B cell (primary cell): ENCODE data around the gene GNAL. TPM values are rescaled to one million over a fixed set of nuclear protein-coding genes. Genes with fewer than 3 reads are reported as not detected.

Experiments
- ATAC-seq: fragments of 200-7000 bp; cut with Tn5 transposase; one replicate; pipeline ENCODE4 v1.10.0; 2021; ENCODE audit warnings: low read depth, mild to moderate bottlenecking, moderate number of reproducible peaks, moderate library complexity
- CTCF ChIA-PET: fragments of 350-600 bp; sonication (Branson Sonifier 250); formaldehyde crosslinking; loops from one replicate; lab custom pipeline; 2021; ENCODE audit warnings: antibody characterized with exemption, inconsistent platforms; lab: Charles Lee
- POLR2A ChIA-PET: fragments of 350-600 bp; sonication (Branson Sonifier 250); formaldehyde crosslinking; loops from one replicate; lab custom pipeline; 2021; ENCODE audit warnings: antibody characterized with exemption; lab: Charles Lee
- DNase-seq: peaks from one replicate; pipeline ENCODE4 v3.0.0; 2013
- H2AFZ ChIP-seq: 2 replicates; pipeline ENCODE4 v1.6.1; 2012; ENCODE audit warnings: mild to moderate bottlenecking, low read depth, low read length; ENCODE audit not compliant: insufficient read depth, poor library complexity, severe bottlenecking
- H3K27ac ChIP-seq, 2 donors: 1 replicate in 1 of 2; 2 replicates in 1 of 2; pipeline ENCODE4 v1.5.1; 2012 to 2013; ENCODE audit warnings: low read length in 2 of 2, mild to moderate bottlenecking in 2 of 2, moderate library complexity in 1 of 2
- H3K27me3 ChIP-seq, 4 experiments: fragments of 200-600 bp in 1 of 4; sonication (generic) in 1 of 4; replicated peaks in 1 of 4; 1 replicate in 2 of 4; 2 replicates in 2 of 4; pipeline versions ENCODE4 v1.6.1 to v1.7.0; 2013 to 2016; ENCODE audit warnings: low read length in 3 of 4, mild to moderate bottlenecking in 2 of 4, mixed read lengths in 1 of 4, moderate library complexity in 1 of 4; ENCODE audit not compliant: insufficient read depth in 4 of 4, control insufficient read depth in 3 of 4; ENCODE audit errors: control extremely low read depth in 1 of 4
- H3K36me3 ChIP-seq, 2 experiments: replicated peaks in 1 of 2; 1 replicate in 1 of 2; 2 replicates in 1 of 2; pipeline versions ENCODE4 v1.6.1 to v1.7.1; 2013; ENCODE audit warnings: low read length in 1 of 2; ENCODE audit not compliant: insufficient read depth in 2 of 2, control insufficient read depth in 1 of 2; ENCODE audit errors: control extremely low read depth in 1 of 2, extremely low read depth in 1 of 2
- H3K4me1 ChIP-seq, 2 donors: fragments of 200-600 bp in 1 of 2; sonication (generic) in 1 of 2; 1 replicate in 1 of 2; 2 replicates in 1 of 2; pipeline versions ENCODE4 v1.5.1 to v1.6.1; 2013 to 2017; ENCODE audit warnings: low read length in 2 of 2; ENCODE audit not compliant: control insufficient read depth in 2 of 2, insufficient read depth in 2 of 2
- H3K4me2 ChIP-seq: replicated peaks from 2 replicates; pipeline ENCODE3; 2012; ENCODE audit warnings: mild to moderate bottlenecking, low read depth, low read length; ENCODE audit not compliant: poor library complexity, severe bottlenecking
- H3K4me3 ChIP-seq, 5 experiments: fragments of 200-600 bp in 1 of 5; sonication (generic) in 1 of 5; 1 replicate in 3 of 5; 2 replicates in 2 of 5; pipeline versions ENCODE4 v1.5.1 to v1.7.0; 2011 to 2016; ENCODE audit warnings: low read length in 4 of 5, mild to moderate bottlenecking in 4 of 5, low read depth in 2 of 5, control low read depth in 1 of 5, moderate library complexity in 1 of 5; ENCODE audit not compliant: insufficient read depth in 1 of 5; ENCODE audit errors: control extremely low read depth in 1 of 5, extremely low read depth in 1 of 5
- H3K79me2 ChIP-seq: fragments of 200-600 bp; sonication (generic); one replicate; pipeline ENCODE4 v1.6.0; 2016; ENCODE audit warnings: low read length; ENCODE audit not compliant: control insufficient read depth, insufficient read depth
- H3K9ac ChIP-seq: fragments of 200-600 bp; sonication (generic); 2 replicates; pipeline ENCODE4 v1.6.1; 2017; ENCODE audit warnings: mild to moderate bottlenecking, low read length, moderate library complexity
- H3K9me3 ChIP-seq, 3 donors: one replicate each; pipeline versions ENCODE4 v1.6.1 to v1.7.1; 2013; ENCODE audit warnings: low read length in 2 of 3; ENCODE audit not compliant: control insufficient read depth in 2 of 3, insufficient read depth in 1 of 3; ENCODE audit errors: control extremely low read depth in 1 of 3
- H4K20me1 ChIP-seq: 2 replicates; pipeline ENCODE4 v1.6.0; 2012; ENCODE audit warnings: mild to moderate bottlenecking, low read length; ENCODE audit not compliant: insufficient read depth, control insufficient read depth, poor library complexity, severe bottlenecking
- H3K27ac Mint-ChIP-seq: one replicate; pipeline ENCODE4 v1.8.0; 2021; ENCODE audit warnings: mixed read lengths
- H3K27me3 Mint-ChIP-seq: one replicate; pipeline ENCODE4 v1.8.0; 2021; ENCODE audit warnings: mixed read lengths
- H3K4me1 Mint-ChIP-seq: one replicate; pipeline ENCODE4 v1.8.0; 2021; ENCODE audit warnings: mixed read lengths
- H3K4me3 Mint-ChIP-seq: one replicate; pipeline ENCODE4 v1.8.0; 2021; ENCODE audit warnings: mixed read lengths
- H3K9me3 Mint-ChIP-seq: one replicate; pipeline ENCODE4 v1.8.0; 2022; ENCODE audit warnings: mixed read lengths; ENCODE audit not compliant: insufficient read depth
- CTCF ChIP-seq: fragments of 200-600 bp; IDR thresholded peaks from one replicate; pipeline ENCODE4 v1.8.0; 2022; ENCODE audit warnings: antibody characterized with exemption, mild to moderate bottlenecking
- EZH2 ChIP-seq: IDR thresholded peaks from 2 replicates; pipeline ENCODE4 v1.6.1; 2012; ENCODE audit warnings: borderline replicate concordance, low read depth, mild to moderate bottlenecking, moderate library complexity, low read length; ENCODE audit not compliant: insufficient read depth, poor library complexity, severe bottlenecking
- WGBS: methylation state at CpG from one replicate; pipeline ENCODE4 v1.1.5; 2013; ENCODE audit warnings: missing lambda C conversion rate; ENCODE audit not compliant: insufficient coverage; 5-methylcytosine and 5-hydroxymethylcytosine counted together
- intact Hi-C: fragments of 100-400 bp; cut with micrococcal nuclease; formaldehyde crosslinking; loops from one replicate; pipeline ENCODE4 v1.10.0; 2022
- polyA plus RNA-seq: library from polyadenylated mRNA; depleted of rRNA; stranded (reverse); fragments of >200 nt; gene quantifications from 2 replicates; pipeline ENCODE4 v1.2.3, GENCODE V29; 2012
- total RNA-seq, 2 donors: library from RNA; stranded (reverse); fragments of 120-200 nt in 1 of 2; gene quantifications; 1 replicate in 1 of 2; 2 replicates in 1 of 2; pipeline versions ENCODE4 v1.2.3 to v1.2.4, GENCODE V29; 2013 to 2022

Gene GNAL
- total and polyA plus RNA-seq, 2 donors (not counting 1 experiment from before 2014, with no cell fraction given), result 0.01 to 0.12 TPM

DNA sequence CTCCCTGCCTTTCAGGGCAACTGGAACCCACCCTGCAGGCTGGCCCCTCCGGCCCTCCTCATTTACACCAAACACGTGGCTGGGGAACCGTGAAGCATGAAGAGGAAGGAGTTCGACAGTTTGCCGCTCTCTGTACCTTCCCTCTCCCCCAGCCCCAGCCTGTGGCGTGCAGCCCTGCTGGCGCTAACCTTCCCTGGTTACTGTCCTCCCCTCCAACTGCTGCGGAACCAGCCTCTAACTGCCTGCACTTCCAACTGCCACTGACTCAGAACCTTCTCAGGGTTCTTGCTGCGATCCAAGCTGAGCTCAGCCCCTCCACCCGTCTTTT, 19.2 kb upstream of the GNAL start:
- no peak overlapping the region for H3K27ac ChIP-seq
- H3K4me2 ChIP-seq, result no peak overlapping the region
- H3K9ac ChIP-seq, result no peak overlapping the region
- H3K79me2 ChIP-seq, result no peaks in the 10 kb centered on the region
- H3K27ac Mint-ChIP-seq, result no peak overlapping the region
- no peaks in the 10 kb centered on the region for H3K9me3 Mint-ChIP-seq
- no peaks in the 10 kb centered on the region for H3K27me3 ChIP-seq
- H3K4me1 Mint-ChIP-seq, result no peaks in the 10 kb centered on the region
- no peak overlapping the region for H3K4me3 Mint-ChIP-seq
- H2AFZ ChIP-seq, result no peak overlapping the region
- 74% methylated on average over 8 of the region's 10 CpGs for whole genome bisulfite sequencing
- ChIA-PET CTCF (no interaction called here), POLR2A (no interaction called here)
- H3K27me3 Mint-ChIP-seq, result peaks cover 36% of the 10 kb centered on the region
- intact Hi-C loops, result no loop called here
- no peaks in the 10 kb centered on the region for H3K4me1 ChIP-seq
- TF ChIP-seq EZH2, result no peak
- no peak for TF ChIP-seq CTCF
- ATAC-seq, result no peak
- no peak for DNase-seq
- H4K20me1 ChIP-seq, result no peaks in the 10 kb centered on the region
- no peak overlapping the region for H3K4me3 ChIP-seq
- H3K9me3 ChIP-seq, result peaks cover 0 to 2% (median 0%) of the 10 kb centered on the region in 3 donors
- no peaks in the 10 kb centered on the region for H3K36me3 ChIP-seq

DNA sequence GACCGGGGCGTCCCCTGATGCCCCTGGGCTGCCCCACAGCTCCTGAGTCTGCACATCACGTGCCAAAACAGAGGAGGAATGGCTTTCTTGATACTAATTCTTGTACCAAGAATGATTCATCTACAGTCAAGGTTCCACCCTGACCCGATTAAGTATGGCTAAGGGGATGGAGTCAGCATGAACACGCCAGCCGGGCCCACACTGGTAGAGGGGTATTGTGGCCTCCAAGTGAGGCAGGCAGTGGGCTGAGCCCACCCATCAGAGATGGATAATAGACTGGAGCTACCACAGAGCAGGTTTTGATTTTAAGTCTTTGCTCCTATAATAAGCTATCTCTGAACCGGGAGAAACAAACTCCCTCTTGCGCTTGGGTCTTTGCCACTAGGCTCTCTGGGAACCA, 17.9 kb upstream of the GNAL start:
- Mint-ChIP-seq H3K27me3 (peaks cover 44% of the 10 kb centered on the region), H3K27ac (no peak overlapping the region), H3K4me3 (no peak overlapping the region), H3K4me1 (no peaks in the 10 kb centered on the region), H3K9me3 (no peaks in the 10 kb centered on the region)
- CTCF ChIA-PET, result no interaction called here
- Histone ChIP-seq H3K4me2 (no peak overlapping the region), H3K9ac (no peak overlapping the region), H3K9me3 (peaks cover 0 to 2% (median 0%) of the 10 kb centered on the region in 3 donors), H3K36me3 (no peaks in the 10 kb centered on the region), H3K27me3 (peaks cover 0 to under 1% (median 0%) of the 10 kb centered on the region in 4 experiments), H3K4me1 (no peaks in the 10 kb centered on the region), H3K79me2 (no peaks in the 10 kb centered on the region), H3K27ac (no peak overlapping the region), H2AFZ (no peak overlapping the region), H4K20me1 (no peaks in the 10 kb centered on the region), H3K4me3 (no peak overlapping the region)
- 69% methylated on average over 5 of the region's 8 CpGs for WGBS
- TF ChIP-seq EZH2, result no peak
- POLR2A ChIA-PET, result no interaction called here
- DNase-seq (no peak), ATAC-seq (no peak)
- intact Hi-C loops, result no loop called here
